Activated CD8-positive, alpha-beta T cell treated with anti-CD3 and anti-CD28 coated beads, Interleukin-2, amount 10 ng/mL, durations not matched to agents 7 days and 5 days (primary cell): ENCODE measurements around the gene MOB1A. TPM values are rescaled to one million over a fixed set of nuclear protein-coding genes. Genes with fewer than 3 reads are reported as not detected.
"Not testable (repeated sequence)": the region's sequence is repeated elsewhere in the genome, so short reads cannot be mapped to it uniquely, and the experiment has no call there.

Source experiments
- ATAC-seq: fragments of 150-1000 bp; cut with Tn5 transposase; one replicate; pipeline ENCODE4 v1.10.0; 2021; ENCODE audit warnings: moderate library complexity
- CTCF ChIA-PET: fragments of 350-600 bp; sonication (Branson Sonifier 250); formaldehyde crosslinking; loops from one replicate; lab custom pipeline; 2021; ENCODE audit warnings: antibody characterized with exemption; lab: Charles Lee
- POLR2A ChIA-PET: fragments of 350-600 bp; sonication (Branson Sonifier 250); formaldehyde crosslinking; loops from one replicate; lab custom pipeline; 2021; ENCODE audit warnings: antibody characterized with exemption; lab: Charles Lee
- DNase-seq: peaks from one replicate; pipeline ENCODE4 v3.0.0-alpha.2; 2020
- H3K27ac Mint-ChIP-seq: one replicate; pipeline ENCODE4 v1.8.0; 2021; ENCODE audit warnings: mild to moderate bottlenecking, mixed read lengths
- H3K27me3 Mint-ChIP-seq: one replicate; pipeline ENCODE4 v1.8.0; 2021; ENCODE audit warnings: low read depth, mixed read lengths
- H3K36me3 Mint-ChIP-seq: one replicate; pipeline ENCODE4 v1.8.0; 2021; ENCODE audit warnings: low read depth, mixed read lengths
- H3K4me1 Mint-ChIP-seq: one replicate; pipeline ENCODE4 v1.8.0; 2021; ENCODE audit warnings: low read depth, mixed read lengths
- H3K4me3 Mint-ChIP-seq: one replicate; pipeline ENCODE4 v1.8.0; 2021; ENCODE audit warnings: mild to moderate bottlenecking, mixed read lengths
- H3K9me3 Mint-ChIP-seq: one replicate; pipeline ENCODE4 v1.8.0; 2022; ENCODE audit warnings: mixed read lengths; ENCODE audit not compliant: insufficient read depth
- total RNA-seq, 2 experiments: library from RNA; stranded (reverse); gene quantifications; one replicate each; pipeline ENCODE4 v1.2.3, GENCODE V29; 2021

MOB1A gene
- total RNA-seq, 2 experiments from 2014 or later = 191 to 208 TPM

DNA sequence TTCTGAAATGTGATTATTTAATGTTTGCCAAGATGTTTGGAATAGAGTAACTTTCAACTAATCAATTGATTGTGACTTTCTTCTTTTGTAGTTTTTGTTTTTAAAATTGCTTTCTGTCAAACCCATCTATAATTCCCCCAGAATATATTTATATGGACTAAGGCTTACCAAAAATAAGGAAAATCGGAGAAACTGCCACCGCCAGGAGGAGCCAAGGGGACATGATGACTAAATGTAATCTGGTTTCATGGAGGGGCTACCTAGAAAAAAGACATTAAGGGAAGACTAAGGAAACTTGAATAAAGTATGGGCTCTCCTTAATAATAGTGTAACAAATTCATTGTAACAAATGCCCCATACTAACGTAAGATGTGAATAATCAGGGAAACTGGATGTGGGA is 50.5 kb downstream of the MOB1A start:
- Mint-ChIP-seq H3K27ac (no peak overlapping the region), H3K4me1 (peaks cover 4% of the 10 kb centered on the region), H3K4me3 (no peak overlapping the region), H3K27me3 (peaks cover 4% of the 10 kb centered on the region), H3K9me3 (no peaks in the 10 kb centered on the region), H3K36me3 (peaks cover 2% of the 10 kb centered on the region)
- no peak for ATAC-seq
- ChIA-PET POLR2A (no interaction called here), CTCF (no interaction called here)
- no peak for DNase-seq

DNA sequence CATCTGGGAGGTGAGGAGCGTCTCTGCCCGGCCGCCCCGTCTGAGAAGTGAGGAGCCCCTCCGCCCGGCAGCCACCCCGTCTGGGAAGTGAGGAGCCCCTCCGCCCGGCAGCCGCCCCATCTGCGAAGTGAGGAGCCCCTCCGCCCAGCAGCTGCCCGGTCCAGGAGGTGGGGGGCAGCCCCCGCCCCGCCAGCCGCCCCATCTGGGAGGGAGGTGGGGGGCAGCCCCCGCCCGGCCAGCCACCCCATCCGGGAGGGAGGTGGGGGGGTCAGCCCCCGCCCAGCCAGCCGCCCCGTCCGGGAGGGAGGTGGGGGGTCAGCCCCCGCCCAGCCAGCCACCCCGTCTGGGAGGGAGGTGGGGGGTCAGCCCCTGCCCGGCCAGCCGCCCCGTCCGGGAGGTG is 54.7 kb downstream of the MOB1A start:
- DNase-seq, POLR2A ChIA-PET, H3K27ac Mint-ChIP-seq, H3K4me3 Mint-ChIP-seq, CTCF ChIA-PET, H3K27me3 Mint-ChIP-seq, ATAC-seq: not testable (repeated sequence)
- H3K9me3 Mint-ChIP-seq = peaks cover 19% of the 10 kb centered on the region
- peaks cover 16% of the 10 kb centered on the region for H3K36me3 Mint-ChIP-seq
- H3K4me1 Mint-ChIP-seq = peaks cover 11% of the 10 kb centered on the region

DNA sequence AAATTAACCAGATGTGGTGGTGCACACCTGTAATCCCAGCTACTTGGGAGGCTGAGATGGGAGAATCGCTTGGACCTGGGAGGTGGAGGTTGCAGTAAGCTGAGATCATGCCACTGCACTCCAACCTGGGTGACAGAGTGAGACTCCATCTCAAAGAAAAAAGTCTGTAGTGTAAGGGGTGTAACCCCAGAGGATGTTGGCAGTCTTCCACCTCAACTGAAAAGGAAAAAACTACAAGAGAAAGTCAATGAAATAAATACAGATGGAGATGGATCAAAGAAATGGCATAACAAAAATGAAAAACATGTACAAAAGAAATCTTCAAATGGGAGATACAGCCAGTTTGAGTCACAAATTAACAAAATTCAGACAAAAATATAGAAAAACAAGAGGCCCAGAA is 56.8 kb downstream of the MOB1A start:
- ATAC-seq, DNase-seq, POLR2A ChIA-PET, H3K27me3 Mint-ChIP-seq, H3K27ac Mint-ChIP-seq, H3K4me3 Mint-ChIP-seq: not testable (repeated sequence)
- Mint-ChIP-seq H3K36me3 (peaks cover 16% of the 10 kb centered on the region), H3K9me3 (peaks cover 19% of the 10 kb centered on the region), H3K4me1 (peaks cover 11% of the 10 kb centered on the region)
- CTCF ChIA-PET = interaction anchor here (1.0 to 3.0 kb wide), 11 partner anchors 11 to 298 kb away, joined by 3 to 15 read pairs (median 6); partner anchors contain the start of genes BOLA3, MOB1A and STAMBP

DNA sequence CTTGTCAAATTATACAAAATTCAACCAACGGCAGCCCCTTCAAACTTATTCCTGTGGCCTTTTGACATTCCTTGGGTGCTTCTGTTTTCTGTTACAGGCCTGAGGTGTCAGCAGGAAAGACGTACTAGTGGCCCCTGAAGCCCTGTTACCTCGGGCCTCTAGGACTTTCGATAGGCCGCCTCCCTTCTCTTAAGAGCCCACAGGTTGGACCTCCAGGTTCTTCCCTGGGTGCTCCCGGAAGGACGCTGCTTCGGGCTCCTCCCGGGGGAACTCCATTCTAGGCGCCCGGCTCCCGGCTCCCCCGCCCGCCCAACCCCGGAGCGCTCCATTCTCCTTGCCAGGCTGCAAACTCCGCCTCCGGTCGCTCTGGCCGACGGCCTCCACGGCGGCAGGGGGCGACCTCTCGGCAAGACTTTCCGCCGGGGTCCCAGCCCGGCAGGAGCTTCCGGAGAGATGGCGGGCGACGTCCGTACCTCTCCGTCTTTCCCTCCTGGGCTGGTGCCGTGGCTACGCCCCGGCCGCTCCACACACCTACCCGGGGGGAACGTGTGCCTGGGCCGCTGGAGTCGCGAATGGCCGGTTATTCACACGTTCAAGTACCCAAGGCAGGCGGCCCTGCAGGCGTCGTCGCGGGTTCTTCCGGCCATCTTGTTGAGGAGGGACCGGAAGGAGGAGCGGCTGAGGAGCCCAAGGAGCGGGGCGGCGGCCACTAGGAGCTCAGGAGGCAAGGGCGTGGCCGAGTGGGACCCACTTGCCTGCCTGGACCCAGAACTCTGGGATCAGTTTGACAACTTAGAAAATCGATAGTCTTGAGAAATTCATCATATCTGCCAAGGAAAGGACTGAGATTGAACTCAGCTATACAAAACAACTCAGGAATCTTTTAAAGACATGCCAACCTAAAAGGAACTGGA is 58.5 kb downstream of the MOB1A start:
- Mint-ChIP-seq H3K27me3 (peaks cover 2% of the 10 kb centered on the region), H3K4me3 (peak overlapping the region; percentile 82), H3K36me3 (peaks cover 16% of the 10 kb centered on the region), H3K9me3 (peaks cover 19% of the 10 kb centered on the region), H3K4me1 (peaks cover 11% of the 10 kb centered on the region), H3K27ac (peak overlapping the region; percentile 96)
- ATAC-seq = peak; percentile 97
- DNase-seq = peak; percentile 88
- ChIA-PET POLR2A (interaction anchor here (0.5 to 2.0 kb wide), 16 partner anchors 9 to 383 kb away, joined by 3 to 8 read pairs (median 4); partner anchors contain the start of genes BOLA3, MOB1A and TPRKB), CTCF (interaction anchor here (0.6 to 3.0 kb wide), 27 partner anchors 10 to 887 kb away, joined by 3 to 15 read pairs (median 4); partner anchors contain the start of genes BOLA3, MOB1A, PRADC1 and STAMBP)

DNA sequence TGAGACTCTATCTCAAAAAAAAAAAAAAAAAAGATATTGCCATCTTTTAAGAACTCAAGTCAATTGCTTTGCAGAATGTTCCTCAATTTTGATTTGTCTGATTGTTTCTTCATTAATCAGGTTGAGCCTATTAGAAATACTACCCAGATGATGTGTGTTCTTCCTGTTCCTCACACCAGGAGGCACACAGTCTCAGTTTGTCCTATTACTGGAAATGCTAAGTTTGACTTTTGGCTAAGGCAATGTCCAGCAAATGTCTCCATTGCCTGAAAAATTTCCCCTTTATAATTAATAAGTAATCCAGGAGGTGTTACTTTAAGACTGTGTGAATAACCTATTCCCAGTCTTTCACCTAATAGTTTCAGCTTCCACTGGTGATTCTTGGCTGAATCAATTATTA is 59.3 kb downstream of the MOB1A start:
- ATAC-seq (no peak), DNase-seq (no peak)
- Mint-ChIP-seq H3K27ac (no peak overlapping the region), H3K9me3 (peaks cover 19% of the 10 kb centered on the region), H3K4me1 (peaks cover 11% of the 10 kb centered on the region), H3K27me3 (peaks cover 6% of the 10 kb centered on the region), H3K36me3 (peaks cover 16% of the 10 kb centered on the region), H3K4me3 (peak overlapping the region; percentile 82)
- ChIA-PET POLR2A (interaction anchor here (0.8 to 2.0 kb wide), 2 partner anchors 8 to 86 kb away, joined by 3 to 7 read pairs; no protein-coding TSS in a partner anchor), CTCF (interaction anchor here (2.5 to 3.0 kb wide), 5 partner anchors 9 to 293 kb away, joined by 11 to 15 read pairs (median 13); partner anchors contain the start of genes BOLA3, MOB1A and STAMBP)

DNA sequence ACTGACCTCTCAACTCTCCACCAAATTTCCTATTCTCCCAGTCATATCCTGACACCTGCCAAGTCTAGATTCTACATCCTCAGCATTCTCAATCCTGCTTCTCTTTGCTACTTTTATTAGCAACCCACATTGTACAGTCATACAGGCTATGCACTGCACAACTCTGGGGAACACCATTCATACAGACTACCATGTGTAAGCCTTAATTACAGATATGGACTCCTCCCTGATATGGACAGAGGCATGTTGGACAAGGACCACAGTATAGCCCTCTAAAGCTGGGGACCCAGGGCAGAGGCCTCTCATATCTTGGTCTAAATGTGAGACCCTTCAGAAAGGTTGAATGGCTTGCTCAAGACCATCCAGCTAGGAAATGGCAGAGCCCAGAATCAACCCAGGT is 67.3 kb downstream of the MOB1A start:
- no peak for ATAC-seq
- ChIA-PET CTCF (interaction anchor here (2.9 kb wide), 1 partner anchor 9 kb away, joined by 13 read pairs; no protein-coding TSS in a partner anchor), POLR2A (interaction anchor here (2.1 kb wide), 1 partner anchor 9 kb away, joined by 7 read pairs; no protein-coding TSS in a partner anchor)
- H3K36me3 Mint-ChIP-seq = no peaks in the 10 kb centered on the region
- H3K27me3 Mint-ChIP-seq = peaks cover 9% of the 10 kb centered on the region
- no peaks in the 10 kb centered on the region for H3K4me1 Mint-ChIP-seq
- no peak for DNase-seq
- H3K4me3 Mint-ChIP-seq = no peak overlapping the region
- H3K27ac Mint-ChIP-seq = no peak overlapping the region
- H3K9me3 Mint-ChIP-seq = no peaks in the 10 kb centered on the region

DNA sequence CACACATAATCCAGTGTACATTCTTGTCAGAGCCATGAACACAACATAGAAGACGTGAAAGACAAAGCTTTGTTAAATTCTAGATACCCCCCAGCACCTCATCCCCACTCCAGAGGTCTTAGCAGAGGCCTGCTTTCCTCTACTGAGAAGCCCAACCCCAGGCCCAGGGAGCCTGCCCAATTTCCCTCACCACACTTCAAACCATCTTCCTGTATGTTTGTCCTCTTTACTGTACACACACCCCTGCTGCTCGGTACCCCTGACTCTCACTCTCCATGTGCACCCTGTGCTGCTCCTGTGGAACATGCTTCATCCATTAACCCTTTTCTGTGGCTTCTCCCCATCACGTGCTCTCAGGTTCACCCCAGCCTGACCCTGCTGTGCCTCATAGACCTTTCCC is 68.1 kb downstream of the MOB1A start:
- H3K9me3 Mint-ChIP-seq = no peaks in the 10 kb centered on the region
- ATAC-seq = no peak
- ChIA-PET POLR2A (interaction anchor here (2.1 kb wide), 1 partner anchor 10 kb away, joined by 7 read pairs; no protein-coding TSS in a partner anchor), CTCF (interaction anchor here (1.0 to 2.9 kb wide), 2 partner anchors 10 to 287 kb away, joined by 3 to 13 read pairs; no protein-coding TSS in a partner anchor)
- DNase-seq = no peak
- H3K4me3 Mint-ChIP-seq = no peak overlapping the region
- H3K36me3 Mint-ChIP-seq = no peaks in the 10 kb centered on the region
- H3K27me3 Mint-ChIP-seq = peaks cover 9% of the 10 kb centered on the region
- no peak overlapping the region for H3K27ac Mint-ChIP-seq
- no peaks in the 10 kb centered on the region for H3K4me1 Mint-ChIP-seq

DNA sequence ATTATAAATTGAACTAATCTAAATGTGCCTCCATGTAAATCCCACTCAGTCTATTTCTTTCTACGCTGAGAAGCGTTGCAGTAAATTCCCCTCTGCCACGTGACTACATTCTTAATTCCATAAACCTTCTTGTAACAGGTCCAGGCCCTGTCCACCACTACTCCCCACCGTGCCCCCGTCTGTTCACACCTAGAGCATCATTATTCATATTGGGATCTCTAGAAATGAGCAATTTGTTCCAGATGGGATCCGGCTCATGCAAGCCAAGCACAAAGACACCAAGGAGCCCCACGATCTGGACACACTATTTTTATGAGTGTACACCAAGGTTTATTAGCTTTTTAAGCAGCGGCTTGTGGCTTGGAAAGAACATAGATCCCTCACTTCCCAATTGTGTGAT is 69.1 kb downstream of the MOB1A start:
- ATAC-seq (no peak), DNase-seq (no peak)
- H3K36me3 Mint-ChIP-seq = peaks cover 3% of the 10 kb centered on the region
- ChIA-PET CTCF (interaction anchor here (1.0 to 2.9 kb wide), 3 partner anchors 11 to 286 kb away, joined by 3 to 13 read pairs (median 5); no protein-coding TSS in a partner anchor), POLR2A (no interaction called here)
- no peak overlapping the region for H3K27ac Mint-ChIP-seq
- H3K4me1 Mint-ChIP-seq = no peaks in the 10 kb centered on the region
- H3K27me3 Mint-ChIP-seq = peaks cover 5% of the 10 kb centered on the region
- H3K4me3 Mint-ChIP-seq = no peak overlapping the region
- no peaks in the 10 kb centered on the region for H3K9me3 Mint-ChIP-seq

DNA sequence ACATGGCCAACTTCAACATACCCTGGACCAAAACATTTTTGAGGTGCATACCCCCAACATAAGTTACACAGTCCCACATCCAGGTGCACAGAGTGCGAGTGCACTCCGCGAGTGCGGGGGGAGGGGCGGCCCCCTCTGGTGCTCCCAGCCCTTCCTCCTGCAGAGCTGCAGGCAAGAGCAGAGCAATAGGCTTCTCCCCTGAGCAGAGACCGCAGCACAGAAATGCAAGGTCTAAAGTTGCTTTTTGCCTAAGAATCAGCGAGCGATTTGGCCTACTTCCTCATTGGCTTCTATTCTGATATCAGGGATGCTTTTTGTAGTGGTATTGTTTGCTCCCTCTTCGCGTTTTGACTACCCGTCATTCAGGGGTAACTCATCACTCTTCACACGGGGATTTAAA is 71.6 kb downstream of the MOB1A start:
- Mint-ChIP-seq H3K27ac (no peak overlapping the region), H3K4me1 (no peaks in the 10 kb centered on the region)
- POLR2A ChIA-PET = no interaction called here

DNA sequence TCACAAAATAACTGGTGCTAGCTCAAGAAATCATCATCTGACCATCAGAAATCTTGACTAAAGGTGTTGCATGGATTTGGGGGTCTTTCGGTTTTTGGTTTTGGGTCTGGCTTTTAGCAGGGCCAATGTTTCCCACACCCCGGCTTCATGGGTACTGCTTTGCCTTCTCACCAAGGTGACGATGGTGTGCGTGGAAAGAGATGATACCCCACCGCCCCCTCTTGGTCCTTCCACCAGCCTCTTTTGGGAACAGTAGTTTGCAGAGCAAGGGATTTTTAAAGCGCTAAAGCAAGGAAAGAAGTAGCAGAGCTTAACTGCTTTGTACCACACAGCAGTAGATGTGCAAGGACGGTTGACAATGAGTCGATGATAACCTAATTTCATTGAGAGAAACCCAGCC is 73.3 kb downstream of the MOB1A start:
- peaks cover 16% of the 10 kb centered on the region for H3K36me3 Mint-ChIP-seq
- POLR2A ChIA-PET = no interaction called here

More for the DNA sequence above, 71.6 kb downstream of the MOB1A start:
- Mint-ChIP-seq H3K36me3 (peaks cover 8% of the 10 kb centered on the region), H3K9me3 (no peaks in the 10 kb centered on the region), H3K4me3 (no peak overlapping the region), H3K27me3 (no peaks in the 10 kb centered on the region)
- CTCF ChIA-PET = interaction anchor here (1.0 to 4.8 kb wide), 5 partner anchors 14 to 284 kb away, joined by 3 to 27 read pairs (median 4); partner anchors contain the start of gene STAMBP
- ATAC-seq = no peak
- no peak for DNase-seq

DNA sequence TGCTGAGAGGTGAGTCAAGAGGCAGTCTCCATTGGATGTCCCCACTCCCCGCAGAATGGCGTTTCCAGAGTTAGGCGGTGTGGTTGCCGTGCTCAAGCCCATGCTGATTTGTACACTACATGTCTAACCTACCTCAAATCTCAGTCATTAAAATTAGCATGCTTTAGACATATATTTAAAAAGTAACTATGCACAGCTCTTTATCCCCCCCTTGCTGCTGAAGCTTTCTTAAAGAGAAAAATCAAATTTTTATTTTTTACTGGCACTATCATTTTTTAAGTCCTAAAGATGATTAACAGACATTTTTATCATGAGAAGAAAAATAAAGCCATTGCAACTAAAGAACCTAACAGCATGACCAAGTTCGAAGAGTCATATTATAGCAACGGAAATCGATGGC is 73.8 kb downstream of the MOB1A start:
- Mint-ChIP-seq H3K27me3 (no peaks in the 10 kb centered on the region), H3K4me3 (no peak overlapping the region), H3K4me1 (no peaks in the 10 kb centered on the region), H3K9me3 (no peaks in the 10 kb centered on the region), H3K36me3 (peaks cover 19% of the 10 kb centered on the region), H3K27ac (peak overlapping the region; percentile 23)
- ATAC-seq (no peak), DNase-seq (no peak)
- ChIA-PET POLR2A (no interaction called here), CTCF (interaction anchor here (0.6 to 4.8 kb wide), 6 partner anchors 9 to 280 kb away, joined by 3 to 27 read pairs (median 6); partner anchors contain the start of gene STAMBP)

More for the DNA sequence above, 73.3 kb downstream of the MOB1A start:
- Mint-ChIP-seq H3K27ac (no peak overlapping the region), H3K27me3 (no peaks in the 10 kb centered on the region), H3K4me3 (no peak overlapping the region), H3K4me1 (no peaks in the 10 kb centered on the region), H3K9me3 (no peaks in the 10 kb centered on the region)
- ATAC-seq = no peak
- no peak for DNase-seq
- CTCF ChIA-PET = interaction anchor here (1.4 to 4.8 kb wide), 4 partner anchors 117 to 281 kb away, joined by 5 to 27 read pairs (median 8); partner anchors contain the start of gene STAMBP
